ENCODE data around the gene CBFA2T3.
"Not testable (repeated sequence)": the region's sequence is repeated elsewhere in the genome, so short reads cannot be mapped to it uniquely, and the experiment has no call there.

The CBFA2T3 gene

GRCh38 chr16:88977018-88977811 is at the start of gene CBFA2T3:
Gene CBFA2T3 (minus strand): TSS chr16:88977207. CDS start chr16:88976807, 400 bp downstream.
- DNase-seq: peak; percentile 92

GRCh38 chr16:89026121-89026612 is 49.2 kb upstream of the CBFA2T3 start:
- peak; percentile 5 for DNase-seq

GRCh38 chr16:89025636-89026035 is 48.6 kb upstream of the CBFA2T3 start:
- no peak for DNase-seq

- no peak for DNase-seq
These were observed 47.6 kb upstream of the CBFA2T3 start for GRCh38 chr16:89024546-89025060.

- no peak for DNase-seq
These were observed 46.9 kb upstream of the CBFA2T3 start for GRCh38 chr16:89023621-89024511.

- DNase-seq: no peak
These were observed 46.1 kb upstream of the CBFA2T3 start for GRCh38 chr16:89023151-89023551.

GRCh38 chr16:89022051-89022836 is 45.2 kb upstream of the CBFA2T3 start:
- DNase-seq: no peak

GRCh38 chr16:89020925-89021595 is 44.1 kb upstream of the CBFA2T3 start:
- DNase-seq: no peak

GRCh38 chr16:89020068-89020924 is 43.3 kb upstream of the CBFA2T3 start:
- no peak for DNase-seq

- DNase-seq: no peak
These were observed 42.5 kb upstream of the CBFA2T3 start for GRCh38 chr16:89019511-89019910.

- no peak for DNase-seq
These were observed 41.5 kb upstream of the CBFA2T3 start for GRCh38 chr16:89018282-89019158.

- no peak for DNase-seq
These were observed 40.7 kb upstream of the CBFA2T3 start for GRCh38 chr16:89017543-89018281.

GRCh38 chr16:89016561-89016960 is 39.6 kb upstream of the CBFA2T3 start:
- DNase-seq: not testable (repeated sequence)

- DNase-seq: no peak
These were observed 38.4 kb upstream of the CBFA2T3 start for GRCh38 chr16:89015271-89015859.

- DNase-seq: no peak
These were observed 37.6 kb upstream of the CBFA2T3 start for GRCh38 chr16:89014403-89015230.

GRCh38 chr16:89013692-89014402 is 36.8 kb upstream of the CBFA2T3 start:
- DNase-seq: no peak

- no peak for DNase-seq
These were observed 36.1 kb upstream of the CBFA2T3 start for GRCh38 chr16:89013111-89013510.
